Dendritic cell treated with granulocyte-macrophage colony-stimulating factor and Interleukin-4, amounts not matched to agents 40 ng/mL and 50 ng/mL, for 4 days (primary cell): Measurements from ENCODE around the gene ZNF655.
A peak's percentile ranks its signal among the peaks of the same experiment; 100 is the strongest.
"Not testable (repeated sequence)": the region's sequence is repeated elsewhere in the genome, so short reads cannot be mapped to it uniquely, and the experiment has no call there.

Experiments
- H3K27ac Mint-ChIP-seq: one replicate; pipeline ENCODE4 v1.8.0; 2022; ENCODE audit warnings: mild to moderate bottlenecking, mixed read lengths
- H3K27me3 Mint-ChIP-seq: one replicate; pipeline ENCODE4 v1.8.0; 2022; ENCODE audit warnings: mild to moderate bottlenecking, mixed read lengths
- H3K36me3 Mint-ChIP-seq: one replicate; pipeline ENCODE4 v1.8.0; 2022; ENCODE audit warnings: low read depth, mixed read lengths
- H3K4me1 Mint-ChIP-seq: one replicate; pipeline ENCODE4 v1.8.0; 2022; ENCODE audit warnings: low read depth, mixed read lengths
- H3K4me3 Mint-ChIP-seq: one replicate; pipeline ENCODE4 v1.8.0; 2022; ENCODE audit warnings: mild to moderate bottlenecking, moderate library complexity, mixed read lengths
- H3K9me3 Mint-ChIP-seq: one replicate; pipeline ENCODE4 v1.8.0; 2022; ENCODE audit warnings: mixed read lengths
- intact Hi-C: fragments of 100-400 bp; cut with micrococcal nuclease; formaldehyde crosslinking; loops from one replicate; pipeline ENCODE4 v1.15.0; 2022

ZNF655 gene

GRCh38 chr7:99551334-99551733 lies 7.1 kb upstream of the ZNF655 start:
- Mint-ChIP-seq H3K9me3 (peaks cover 9% of the 10 kb centered on the region), H3K4me3 (peak overlapping the region; percentile 86), H3K27me3 (no peaks in the 10 kb centered on the region), H3K27ac (peak overlapping the region; percentile 92), H3K4me1 (peaks cover 39% of the 10 kb centered on the region), H3K36me3 (peaks cover 59% of the 10 kb centered on the region)
- intact Hi-C loops: loop anchor here (10.0 kb wide), 2 partner anchors 77 to 533 kb away; partner anchors contain the start of genes COPS6, ZNF3 and ZNF789

- Mint-ChIP-seq H3K27me3 (no peaks in the 10 kb centered on the region), H3K36me3 (peaks cover 58% of the 10 kb centered on the region), H3K4me1 (peaks cover 39% of the 10 kb centered on the region), H3K27ac (peak within 1 kb of the TSS; percentile 92), H3K9me3 (peaks cover 9% of the 10 kb centered on the region), H3K4me3 (peak within 1 kb of the TSS; percentile 86)
- intact Hi-C loops: loop anchor here (10.0 kb wide), 2 partner anchors 77 to 533 kb away; partner anchors contain the start of genes COPS6, ZNF3 and ZNF789
Measured at GRCh38 chr7:99551767-99552463, 6.5 kb upstream of the ZNF655 start, which contains the start of gene FAM200A. Gene FAM200A, minus strand, starts transcription at chr7:99552114. Its CDS starts 3,707 bp downstream, at chr7:99548407.

- Mint-ChIP-seq H3K27me3 (no peaks in the 10 kb centered on the region), H3K36me3 (peaks cover 60% of the 10 kb centered on the region), H3K4me1 (peaks cover 44% of the 10 kb centered on the region), H3K9me3 (peaks cover 6% of the 10 kb centered on the region), H3K27ac (no peak overlapping the region), H3K4me3 (no peak overlapping the region)
- intact Hi-C loops: loop anchor here (10.0 kb wide), 2 partner anchors 78 to 532 kb away; partner anchors contain the start of genes COPS6, ZNF3 and ZNF789
Measured at GRCh38 chr7:99553039-99553438, 5.4 kb upstream of the ZNF655 start.

GRCh38 chr7:99554939-99555338 lies 3.5 kb upstream of the ZNF655 start:
- Mint-ChIP-seq H3K27ac (peak overlapping the region; percentile 59), H3K4me3 (no peak overlapping the region), H3K9me3 (no peaks in the 10 kb centered on the region), H3K27me3 (no peaks in the 10 kb centered on the region), H3K36me3 (peaks cover 56% of the 10 kb centered on the region), H3K4me1 (peaks cover 44% of the 10 kb centered on the region)
- intact Hi-C loops: loop anchor here (10.0 kb wide), 2 partner anchors 80 to 530 kb away; partner anchors contain the start of genes COPS6, ZNF3 and ZNF789

- Mint-ChIP-seq H3K4me1 (peaks cover 47% of the 10 kb centered on the region), H3K4me3 (peak overlapping the region; percentile 96), H3K27me3 (no peaks in the 10 kb centered on the region), H3K9me3 (no peaks in the 10 kb centered on the region), H3K36me3 (peaks cover 68% of the 10 kb centered on the region), H3K27ac (peak overlapping the region; percentile 93)
- intact Hi-C loops: loop anchor here (10.0 kb wide), 2 partner anchors 82 to 528 kb away; partner anchors contain the start of genes COPS6, ZNF3 and ZNF789
Measured at GRCh38 chr7:99557196-99557607, 1.2 kb upstream of the ZNF655 start.

GRCh38 chr7:99557940-99558305 lies 519 bp upstream of the ZNF655 start:
- intact Hi-C loops: loop anchor here (2.0 to 10.0 kb wide), 3 partner anchors 53 to 527 kb away; partner anchors contain the start of genes COPS6, ZKSCAN5, ZNF3 and ZNF789
- Mint-ChIP-seq H3K36me3 (peaks cover 74% of the 10 kb centered on the region), H3K27me3 (no peaks in the 10 kb centered on the region), H3K9me3 (no peaks in the 10 kb centered on the region), H3K4me3 (peak overlapping the region; percentile 96), H3K4me1 (peaks cover 49% of the 10 kb centered on the region), H3K27ac (peak overlapping the region; percentile 93)

- Mint-ChIP-seq H3K27ac (peak overlapping the region; percentile 93), H3K4me1 (peaks cover 54% of the 10 kb centered on the region), H3K27me3 (no peaks in the 10 kb centered on the region), H3K4me3 (peak overlapping the region; percentile 96), H3K36me3 (peaks cover 74% of the 10 kb centered on the region), H3K9me3 (no peaks in the 10 kb centered on the region)
- intact Hi-C loops: loop anchor here (2.0 to 10.0 kb wide), 3 partner anchors 55 to 525 kb away; partner anchors contain the start of genes COPS6, ZKSCAN5, ZNF3 and ZNF789
Measured at GRCh38 chr7:99559175-99559915, 903 bp downstream of the ZNF655 start.

GRCh38 chr7:99560834-99561736 lies 2.6 kb downstream of the ZNF655 start:
- intact Hi-C loops: no loop called here
- Mint-ChIP-seq H3K9me3 (no peaks in the 10 kb centered on the region), H3K27me3 (no peaks in the 10 kb centered on the region), H3K4me1 (peaks cover 44% of the 10 kb centered on the region), H3K36me3 (peaks cover 81% of the 10 kb centered on the region), H3K4me3 (no peak overlapping the region), H3K27ac (no peak overlapping the region)

GRCh38 chr7:99561737-99562051 lies 3.3 kb downstream of the ZNF655 start:
- H3K4me3 Mint-ChIP-seq: no peak overlapping the region
- peaks cover 44% of the 10 kb centered on the region for H3K4me1 Mint-ChIP-seq
- no peaks in the 10 kb centered on the region for H3K27me3 Mint-ChIP-seq
- no peak overlapping the region for H3K27ac Mint-ChIP-seq
- intact Hi-C loops: no loop called here
- no peaks in the 10 kb centered on the region for H3K9me3 Mint-ChIP-seq
- H3K36me3 Mint-ChIP-seq: peaks cover 85% of the 10 kb centered on the region

GRCh38 chr7:99562114-99562784 lies 3.8 kb downstream of the ZNF655 start:
- no peaks in the 10 kb centered on the region for H3K9me3 Mint-ChIP-seq
- intact Hi-C loops: no loop called here
- H3K4me1 Mint-ChIP-seq: peaks cover 42% of the 10 kb centered on the region
- H3K27me3 Mint-ChIP-seq: no peaks in the 10 kb centered on the region
- no peak overlapping the region for H3K4me3 Mint-ChIP-seq
- peaks cover 86% of the 10 kb centered on the region for H3K36me3 Mint-ChIP-seq
- H3K27ac Mint-ChIP-seq: no peak overlapping the region

- Mint-ChIP-seq H3K4me3 (no peak overlapping the region), H3K36me3 (peaks cover 86% of the 10 kb centered on the region), H3K9me3 (no peaks in the 10 kb centered on the region), H3K27me3 (no peaks in the 10 kb centered on the region), H3K4me1 (peaks cover 39% of the 10 kb centered on the region), H3K27ac (no peak overlapping the region)
- intact Hi-C loops: no loop called here
Measured at GRCh38 chr7:99562832-99563231, 4.4 kb downstream of the ZNF655 start.

GRCh38 chr7:99563650-99564049 lies 5.2 kb downstream of the ZNF655 start:
- H3K36me3 Mint-ChIP-seq: peaks cover 86% of the 10 kb centered on the region
- no peak overlapping the region for H3K27ac Mint-ChIP-seq
- no peak overlapping the region for H3K4me3 Mint-ChIP-seq
- H3K4me1 Mint-ChIP-seq: peaks cover 39% of the 10 kb centered on the region
- intact Hi-C loops: no loop called here
- H3K27me3 Mint-ChIP-seq: no peaks in the 10 kb centered on the region
- no peaks in the 10 kb centered on the region for H3K9me3 Mint-ChIP-seq

GRCh38 chr7:99568770-99569169 lies 10.3 kb downstream of the ZNF655 start:
- H3K4me3 Mint-ChIP-seq, H3K27me3 Mint-ChIP-seq, H3K27ac Mint-ChIP-seq, intact Hi-C loops, H3K4me1 Mint-ChIP-seq, H3K9me3 Mint-ChIP-seq: not testable (repeated sequence)
- peaks cover 91% of the 10 kb centered on the region for H3K36me3 Mint-ChIP-seq
